NCI-H146 treated with DMSO at 0.1 percent for 48 hours (cell line): Measurements from ENCODE around the gene HIRA.
"Not testable (repeated sequence)": the region's sequence is repeated elsewhere in the genome, so short reads cannot be mapped to it uniquely, and the experiment has no call there.

ENCODE experiments used
- DNase-seq: peaks from one replicate; lab custom pipeline; 2025; ENCODE audit not compliant: unreplicated experiment; lab: John Stamatoyannopoulos, UW

HIRA gene

GRCh38 chr22:19445279-19445982 is 13.9 kb upstream of the HIRA start:
- DNase-seq, result not testable (repeated sequence)

GRCh38 chr22:19443544-19444211 is 12.1 kb upstream of the HIRA start:
- no peak for DNase-seq

GRCh38 chr22:19442166-19442565 is 10.6 kb upstream of the HIRA start:
- DNase-seq, result no peak

- no peak for DNase-seq
Observed at GRCh38 chr22:19440411-19441195, 9.1 kb upstream of the HIRA start.

- no peak for DNase-seq
Observed at GRCh38 chr22:19438298-19438697, 6.8 kb upstream of the HIRA start.

GRCh38 chr22:19436444-19437161 is 5.1 kb upstream of the HIRA start:
- DNase-seq, result not testable (repeated sequence)

GRCh38 chr22:19434829-19435580 is 3.5 kb upstream of the HIRA start:
- DNase-seq, result no peak

GRCh38 chr22:19434401-19434800 is 2.9 kb upstream of the HIRA start:
- no peak for DNase-seq

GRCh38 chr22:19432133-19432851 is 759 bp upstream of the HIRA start, which contains the start of gene MRPL40:
MRPL40 (plus strand) TSS chr22:19432545; CDS start chr22:19432555, 10 bp downstream.
- DNase-seq, result peak; percentile 42

GRCh38 chr22:19430890-19431541 is 517 bp downstream of the HIRA start:
- no peak for DNase-seq

- DNase-seq, result no peak
Observed at GRCh38 chr22:19429950-19430889, 1.3 kb downstream of the HIRA start.

- DNase-seq, result no peak
Observed at GRCh38 chr22:19424186-19424500, 7.4 kb downstream of the HIRA start.

- no peak for DNase-seq
Observed at GRCh38 chr22:19422440-19423301, 8.9 kb downstream of the HIRA start.

GRCh38 chr22:19420321-19420720 is 11.2 kb downstream of the HIRA start:
- no peak for DNase-seq

GRCh38 chr22:19419464-19420178 is 11.9 kb downstream of the HIRA start:
- DNase-seq, result no peak

GRCh38 chr22:19419086-19419463 is 12.5 kb downstream of the HIRA start:
- no peak for DNase-seq

- no peak for DNase-seq
Observed at GRCh38 chr22:19412923-19413322, 18.6 kb downstream of the HIRA start.
